HG02840 (cell line): Measurements from ENCODE around the gene ENPP7.

Source experiments
- ATAC-seq: cut with Tn5 transposase; IDR thresholded peaks from one replicate; pipeline ENCODE4 v1.9.1; 2021; ENCODE audit warnings: mild to moderate bottlenecking, moderate library complexity, moderate number of reproducible peaks; ENCODE audit not compliant: unreplicated experiment, low FRiP score

ENPP7 gene

DNA sequence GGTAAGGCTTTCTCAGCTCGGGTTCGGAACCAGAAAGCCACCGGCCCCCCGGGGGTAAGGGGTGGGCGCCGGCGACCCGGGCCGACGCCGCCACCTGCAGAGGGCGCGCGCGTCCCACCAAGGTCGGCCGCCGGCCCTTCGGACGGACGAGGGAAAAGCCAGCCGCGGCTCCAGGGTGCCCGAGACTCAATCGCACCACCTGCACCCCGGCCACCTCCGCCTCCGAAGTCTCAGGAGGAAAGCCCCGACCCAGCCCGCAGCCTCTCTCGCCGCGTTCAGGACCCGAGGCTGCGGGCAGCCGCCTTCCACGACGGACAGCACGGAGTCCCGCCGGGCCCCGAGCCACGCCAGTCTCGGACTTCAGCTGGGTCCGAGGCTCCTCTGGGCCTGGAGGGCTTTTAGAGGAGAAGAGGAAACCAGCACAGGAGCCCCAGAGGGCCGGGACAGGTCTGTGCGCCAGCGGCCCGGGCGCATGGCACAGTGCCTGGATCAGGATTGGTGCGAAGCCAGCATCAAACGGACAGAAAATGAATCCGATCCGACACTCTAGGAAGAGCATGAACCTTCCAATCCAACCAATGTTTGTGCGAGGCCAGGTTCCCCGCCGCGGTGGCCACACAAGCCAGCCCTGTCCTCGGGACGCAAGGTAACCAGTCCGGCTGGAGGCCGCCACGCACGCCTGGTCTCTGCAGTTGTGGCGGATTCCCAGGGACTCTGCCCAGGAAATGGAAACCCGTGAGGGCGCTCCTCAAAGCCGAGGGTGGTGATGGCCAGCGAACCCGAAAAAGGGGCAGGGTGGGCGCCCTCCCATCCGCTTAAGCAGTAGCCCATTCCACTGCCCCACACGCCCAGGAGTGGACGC lies 59.4 kb downstream of the ENPP7 start:
- no peak for ATAC-seq

DNA sequence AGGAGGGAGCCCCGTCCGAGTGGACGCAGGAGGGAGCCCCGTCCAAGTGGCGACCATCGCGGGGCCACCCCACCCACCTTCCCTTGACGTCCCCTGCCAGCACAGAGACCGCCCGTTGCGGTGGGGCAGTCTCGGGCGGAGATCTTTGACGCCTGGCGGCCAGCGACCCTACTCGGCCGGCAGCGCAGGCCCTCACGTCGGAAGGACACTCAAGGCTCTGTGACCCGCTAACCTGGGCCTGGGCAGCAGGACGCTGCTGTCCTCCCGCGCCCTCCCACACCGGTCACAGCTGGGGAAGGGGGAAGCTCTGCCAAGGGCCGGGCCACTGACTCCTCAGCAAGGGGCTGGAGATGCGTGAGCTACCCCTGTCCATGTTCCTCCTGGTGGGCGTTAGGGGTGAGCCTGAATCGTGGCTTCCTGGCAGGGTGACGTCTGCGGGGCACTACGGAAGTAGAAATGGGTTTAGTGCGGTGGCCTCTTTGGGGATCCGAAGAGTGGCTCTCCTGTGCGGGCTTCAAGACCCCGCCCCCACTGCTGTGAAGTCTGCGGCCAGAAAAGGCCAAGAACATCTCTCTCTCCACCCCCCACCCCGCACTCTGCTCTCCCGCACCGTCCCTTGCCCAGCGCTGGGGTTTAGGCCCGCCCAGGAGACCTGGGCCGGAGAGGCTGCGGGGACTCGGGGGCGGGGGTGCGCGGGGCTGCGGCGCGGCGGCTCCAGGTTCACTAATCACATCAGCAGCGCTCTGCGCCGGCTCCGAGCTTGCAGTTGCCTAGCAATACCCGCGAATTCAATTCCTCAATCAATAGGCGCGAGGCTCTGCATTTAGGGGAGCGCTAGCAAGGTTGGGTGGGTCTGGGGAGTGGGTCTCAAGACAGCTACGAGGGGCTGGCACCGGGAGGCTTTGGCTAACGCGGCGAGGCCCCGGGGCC lies 60.3 kb downstream of the ENPP7 start:
- ATAC-seq, result no peak

DNA sequence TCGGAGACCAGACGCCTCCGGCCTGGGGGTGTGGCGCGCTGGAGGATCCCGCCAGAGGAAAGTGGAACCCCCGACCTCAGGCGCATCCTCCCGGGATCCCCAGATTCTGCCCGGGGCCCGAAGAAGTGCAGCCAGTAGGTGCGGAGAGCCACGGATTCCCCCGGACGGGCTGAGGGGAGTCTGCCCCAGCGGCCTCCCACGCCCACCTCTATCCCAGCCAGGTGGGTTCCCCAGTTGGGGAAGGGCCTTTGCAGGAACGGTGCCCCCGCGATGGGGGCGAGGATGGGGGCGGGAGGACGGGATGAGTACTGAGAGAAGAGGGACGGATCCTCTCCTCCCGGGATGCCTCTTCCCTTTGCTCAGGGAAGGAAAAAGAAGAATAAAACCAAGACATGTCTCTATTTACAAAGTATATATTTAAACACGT lies 61.0 kb downstream of the ENPP7 start:
- no peak for ATAC-seq
